ENCODE measurements around the gene ROR1.

DNA sequence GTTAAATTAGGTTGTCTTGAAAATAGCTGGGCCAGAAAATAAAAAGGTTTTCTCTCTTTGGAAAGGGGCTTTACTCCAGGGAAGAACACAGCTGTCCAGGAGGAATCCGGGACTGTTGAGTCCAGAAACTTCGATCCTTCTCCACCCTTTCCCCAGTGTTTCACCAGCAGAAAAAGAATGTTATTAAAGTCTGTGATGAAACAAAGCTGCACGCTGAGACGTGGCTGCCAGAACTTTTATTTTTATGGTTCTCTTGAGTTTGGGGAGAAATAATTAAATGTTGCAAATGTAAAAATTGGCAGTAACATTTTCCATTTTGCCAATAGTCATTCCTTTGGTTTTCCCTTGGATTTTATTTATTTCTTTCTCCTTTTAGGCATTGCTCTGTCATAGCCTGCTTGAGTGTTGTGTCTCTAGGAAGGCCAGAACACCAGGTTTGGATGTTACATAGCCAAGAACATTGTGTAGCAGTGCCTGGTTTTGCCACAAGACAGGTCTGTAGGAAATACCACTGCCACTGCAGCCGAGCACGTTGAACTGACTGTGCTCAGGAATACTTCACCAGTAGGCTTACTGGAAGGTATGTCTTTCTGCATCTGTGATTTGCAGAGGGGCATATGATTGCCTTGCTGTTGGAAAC, 87.4 kb downstream of the ROR1 start:
- TF ChIP-seq EP300 (IDR thresholded peaks at IDR 0.05): no peak
- TF ChIP-seq POLR2A (IDR thresholded peaks at IDR 0.05): no peak
- TF ChIP-seq, protein P1, sequence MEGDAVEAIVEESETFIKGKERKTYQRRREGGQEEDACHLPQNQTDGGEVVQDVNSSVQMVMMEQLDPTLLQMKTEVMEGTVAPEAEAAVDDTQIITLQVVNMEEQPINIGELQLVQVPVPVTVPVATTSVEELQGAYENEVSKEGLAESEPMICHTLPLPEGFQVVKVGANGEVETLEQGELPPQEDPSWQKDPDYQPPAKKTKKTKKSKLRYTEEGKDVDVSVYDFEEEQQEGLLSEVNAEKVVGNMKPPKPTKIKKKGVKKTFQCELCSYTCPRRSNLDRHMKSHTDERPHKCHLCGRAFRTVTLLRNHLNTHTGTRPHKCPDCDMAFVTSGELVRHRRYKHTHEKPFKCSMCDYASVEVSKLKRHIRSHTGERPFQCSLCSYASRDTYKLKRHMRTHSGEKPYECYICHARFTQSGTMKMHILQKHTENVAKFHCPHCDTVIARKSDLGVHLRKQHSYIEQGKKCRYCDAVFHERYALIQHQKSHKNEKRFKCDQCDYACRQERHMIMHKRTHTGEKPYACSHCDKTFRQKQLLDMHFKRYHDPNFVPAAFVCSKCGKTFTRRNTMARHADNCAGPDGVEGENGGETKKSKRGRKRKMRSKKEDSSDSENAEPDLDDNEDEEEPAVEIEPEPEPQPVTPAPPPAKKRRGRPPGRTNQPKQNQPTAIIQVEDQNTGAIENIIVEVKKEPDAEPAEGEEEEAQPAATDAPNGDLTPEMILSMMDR (IDR thresholded peaks at IDR 0.05): no peak
